ENCODE results near the gene DNER. TPM values are rescaled to one million over a fixed set of nuclear protein-coding genes. Genes with fewer than 3 reads are reported as not detected.

DNER gene
- total and polyA plus RNA-seq, 10 of the 15 experiments (the other 5 are each of a cell fraction or from before 2014, with no cell fraction given), result 0.04 to 0.08 (median 0.07) TPM; not detected in 7

- ChIA-PET SMC1A (ENCODE audit: uncharacterized antibody, unreplicated experiment) (no interaction called here), CTCF (no interaction called here), POLR2A (no interaction called here), RAD21 (ENCODE audit: unreplicated experiment) (no interaction called here)
- no peaks in the 10 kb centered on the region for H4K20me1 ChIP-seq (ENCODE audit: control insufficient read depth, insufficient read depth)
- intact Hi-C loops (cut with micrococcal nuclease; ENCODE audit: unreplicated experiment) (no loop called here), in situ Hi-C loops (cut with MboI) (no loop called here)
- no TSS peak for BruUV-seq (replicated peaks)
- no peak overlapping the region for H3K4me3 ChIP-seq
- no peak overlapping the region for H3K4me2 ChIP-seq (ENCODE audit: control insufficient read depth, insufficient read depth)
- TF ChIP-seq SRF (IDR thresholded peaks at IDR 0.05; ENCODE audit: low read depth in 2 of 2, low read length in 2 of 2) (no peak), NFYB (IDR thresholded peaks at IDR 0.05; ENCODE audit: insufficient read depth, low read depth, low read length) (no peak), SUPT20H (IDR thresholded peaks at IDR 0.05; ENCODE audit: borderline replicate concordance, control insufficient read depth, low read depth, low read length) (no peak), MEF2A (IDR thresholded peaks at IDR 0.05; ENCODE audit: insufficient read depth, low read depth, low read length) (no peak), TCF3 (IDR thresholded peaks at IDR 0.05; ENCODE audit: borderline replicate concordance, insufficient read depth, low read depth, low read length) (no peak), CBX3 (IDR thresholded peaks at IDR 0.05; ENCODE audit: borderline replicate concordance, low read depth) (no peak), RAD21 (IDR thresholded peaks at IDR 0.05; ENCODE audit: insufficient read depth, low read depth, low read length) (no peak), HSF1 (IDR thresholded peaks at IDR 0.05; ENCODE audit: low read depth, low read length) (no peak), REST (IDR thresholded peaks at IDR 0.05; ENCODE audit: low read depth, low read length) (no peak)
- H3K27ac ChIP-seq (ENCODE audit: control insufficient read depth, insufficient read depth), result no peak overlapping the region
- WGBS (ENCODE audit: insufficient coverage, insufficient replicate concordance, low lambda C conversion rate, missing lambda C conversion rate), result 0% methylated on average over 3 of the region's 3 CpGs
- FAIRE-seq (no peak), ATAC-seq (no peak), DNase-seq (ENCODE audit: low read depth, low spot score) (no peak)
- no peaks in the 10 kb centered on the region for H3K9me3 ChIP-seq (replicated peaks; ENCODE audit: control insufficient read depth, insufficient read depth, low read length)
- H3K4me1 ChIP-seq (ENCODE audit: control insufficient read depth, insufficient read depth, low read length), result no peaks in the 10 kb centered on the region
- H3K79me2 ChIP-seq (ENCODE audit: control insufficient read depth, insufficient read depth, low read length), result no peaks in the 10 kb centered on the region
- H3K36me3 ChIP-seq (ENCODE audit: control insufficient read depth in 2 of 2, insufficient read depth in 2 of 2, low read length in 1 of 2), result no peaks in the 10 kb centered on the region
- H3K9ac ChIP-seq (ENCODE audit: control insufficient read depth, insufficient read depth, low read length), result no peak overlapping the region
- no peak overlapping the region for H2AFZ ChIP-seq (ENCODE audit: control insufficient read depth, low read depth, low read length)
- no peaks in the 10 kb centered on the region for H3K27me3 ChIP-seq (replicated peaks in 1 of 2; ENCODE audit: control insufficient read depth in 2 of 2, insufficient read depth in 2 of 2, low read length in 1 of 2)
Measured at GRCh38 chr2:229372207-229372606, 342.1 kb downstream of the DNER start.
